HepG2 (cell line): ENCODE data around the gene CLBA1. TPM values are rescaled to one million over a fixed set of nuclear protein-coding genes. Genes with fewer than 3 reads are reported as not detected.

Experiments used
- ATAC-seq: fragments of 200-7000 bp; cut with Tn5 transposase; 3 replicates; pipeline ENCODE4 v1.9.1; 2020; ENCODE audit warnings: mild to moderate bottlenecking, moderate library complexity
- BruUV-seq: library from RNA; stranded (reverse); fragments of 400-500 nt; replicated peaks from 2 replicates; lab custom pipeline; 2021; lab: Mats Ljungman, UMichigan
- CTCF ChIA-PET: fragments of 300-600 bp; formaldehyde crosslinking; extraction: SDS; loops from one replicate; lab custom pipeline; 2021; ENCODE audit warnings: low total read pairs, inconsistent platforms, low intra/inter-chr PET ratio; lab: Yijun Ruan, JAX
- POLR2A ChIA-PET: fragments of 350-600 bp; sonication (Branson Sonifier 250); formaldehyde crosslinking; loops from one replicate; lab custom pipeline; 2020; ENCODE audit warnings: antibody characterized with exemption, inconsistent platforms; lab: Yijun Ruan, JAX
- DNase-seq: peaks from one replicate; pipeline ENCODE4 v3.0.0-alpha.2; 2015; ENCODE audit warnings: low spot score
- FAIRE-seq: peaks from 3 replicates; lab custom pipeline; 2011; peaks lifted over from hg19 to GRCh38; lab: Jason Lieb, UNC
- H2AFZ ChIP-seq: one replicate; pipeline ENCODE4 v1.6.1; 2011; ENCODE audit warnings: low read length, inconsistent platforms
- H3K27ac ChIP-seq: fragments of 300-600 bp; 3 replicates; pipeline ENCODE4 v1.8.0; 2011; ENCODE audit warnings: mixed run types, mild to moderate bottlenecking, mixed read lengths, low read length, inconsistent platforms; ENCODE audit not compliant: insufficient read depth; ENCODE audit errors: extremely low read length
- H3K27me3 ChIP-seq, 2 experiments: fragments of 200-600 bp in 1 of 2; 2 replicates in 1 of 2; 3 replicates in 1 of 2; pipeline versions ENCODE4 v1.6.0 to v1.8.0; 2011; ENCODE audit warnings: low read length in 2 of 2, mild to moderate bottlenecking in 2 of 2, moderate library complexity in 2 of 2, inconsistent platforms in 1 of 2; ENCODE audit not compliant: insufficient read depth in 2 of 2, control insufficient read depth in 1 of 2
- H3K36me3 ChIP-seq, 2 experiments: fragments of 200-600 bp in 1 of 2; replicated peaks in 1 of 2; 2 replicates in 1 of 2; 3 replicates in 1 of 2; pipeline versions ENCODE4 v1.5.1 to v1.8.0; 2011; ENCODE audit warnings: low read length in 2 of 2, inconsistent platforms in 1 of 2; ENCODE audit not compliant: insufficient read depth in 2 of 2, control insufficient read depth in 1 of 2
- H3K4me1 ChIP-seq: 2 replicates; pipeline ENCODE4 v1.5.1; 2012; ENCODE audit warnings: low read length, inconsistent platforms; ENCODE audit not compliant: insufficient read depth
- H3K4me2 ChIP-seq: 2 replicates; pipeline ENCODE4 v1.6.0; 2011; ENCODE audit warnings: low read depth, low read length, inconsistent platforms
- H3K4me3 ChIP-seq, 3 experiments: fragments of 200-600 bp in 1 of 3; sonication (generic), shearing (Covaris generic) in 1 of 3; replicated peaks in 1 of 3; 2 replicates each; pipeline ENCODE4 v1.5.1; 2011 to 2016; ENCODE audit warnings: low read length in 3 of 3, inconsistent platforms in 2 of 3, low read depth in 2 of 3, mild to moderate bottlenecking in 2 of 3, control low read depth in 1 of 3, mixed read lengths in 1 of 3; ENCODE audit not compliant: insufficient read depth in 1 of 3
- H3K79me2 ChIP-seq: one replicate; pipeline ENCODE4 v1.6.1; 2011; ENCODE audit warnings: low read length, inconsistent platforms; ENCODE audit not compliant: insufficient read depth
- H3K9ac ChIP-seq: 2 replicates; pipeline ENCODE4 v1.6.0; 2011; ENCODE audit warnings: mild to moderate bottlenecking, low read depth, low read length, inconsistent platforms; ENCODE audit not compliant: insufficient read depth
- H3K9me3 ChIP-seq: 2 replicates; pipeline ENCODE4 v1.5.1; 2012; ENCODE audit warnings: mild to moderate bottlenecking, low read length
- H4K20me1 ChIP-seq: 2 replicates; pipeline ENCODE4 v1.6.0; 2011; ENCODE audit warnings: inconsistent platforms, mild to moderate bottlenecking, low read length, moderate library complexity; ENCODE audit not compliant: insufficient read depth
- CC2D1A ChIP-seq: sonication (generic); formaldehyde crosslinking; IDR thresholded peaks from 2 replicates; pipeline ENCODE4 v1.8.1; 2023; ENCODE audit warnings: mild to moderate bottlenecking, missing genetic modification reagents
- CSRNP1 ChIP-seq: sonication (generic); formaldehyde crosslinking; IDR thresholded peaks from 2 replicates; pipeline ENCODE4 v1.8.1; 2023; ENCODE audit warnings: mild to moderate bottlenecking, missing genetic modification reagents
- HMG20B ChIP-seq: conservative IDR thresholded peaks from 2 replicates; pipeline ENCODE4 v1.6.1; 2016; ENCODE audit warnings: missing genetic modification reagents, missing compliant biosample characterization
- HNRNPL ChIP-seq: fragments of 200-400 bp; formaldehyde crosslinking; IDR thresholded peaks from 2 replicates; pipeline ENCODE4 v1.6.1; 2017; ENCODE audit warnings: mild to moderate bottlenecking, low read depth, low read length
- IKZF5 ChIP-seq: IDR thresholded peaks from 2 replicates; pipeline ENCODE4 v1.6.1; 2018; ENCODE audit warnings: missing genetic modification reagents, mild to moderate bottlenecking, missing compliant biosample characterization
- KDM5B ChIP-seq: sonication (generic); formaldehyde crosslinking; IDR thresholded peaks from 2 replicates; pipeline ENCODE4 v1.4.0; 2020; ENCODE audit warnings: missing genetic modification reagents, mild to moderate bottlenecking, borderline replicate concordance
- MXD1 ChIP-seq: sonication (generic); formaldehyde crosslinking; IDR thresholded peaks from 2 replicates; pipeline ENCODE4 v1.4.0; 2020; ENCODE audit warnings: mild to moderate bottlenecking, missing genetic modification reagents
- NBN ChIP-seq: fragments of 450-650 bp; conservative IDR thresholded peaks from 2 replicates; pipeline ENCODE4 v1.6.1; 2017
- ZNF460 ChIP-seq: sonication (generic); formaldehyde crosslinking; IDR thresholded peaks from 2 replicates; pipeline ENCODE4 v1.5.1; 2020; ENCODE audit warnings: missing genetic modification reagents, mild to moderate bottlenecking, borderline replicate concordance
- ZNF83 ChIP-seq: sonication (generic); formaldehyde crosslinking; IDR thresholded peaks from 2 replicates; pipeline ENCODE4 v1.4.0; 2020; ENCODE audit warnings: missing genetic modification reagents, mild to moderate bottlenecking, borderline replicate concordance
- WGBS: methylation state at CpG from one replicate; pipeline ENCODE4 v1.1.6; 2017; ENCODE audit warnings: low lambda C conversion rate; 5-methylcytosine and 5-hydroxymethylcytosine counted together
- in situ Hi-C: cut with HindIII; loops from 2 replicates; pipeline ENCODE4 v1.10.0; 2017; ENCODE audit warnings: low pct_unique_long_range_greater_than_20kb; ENCODE audit not compliant: extremely low pct_ligation_motif_present
- intact Hi-C: fragments of 100-400 bp; cut with micrococcal nuclease; formaldehyde crosslinking; loops from one replicate; pipeline ENCODE4 v1.10.0; 2022; ENCODE audit not compliant: unreplicated experiment
- polyA plus RNA-seq, 8 experiments: library from polyadenylated mRNA; depleted of rRNA in 3 of 8; stranded (reverse) in 7 of 8; unstranded in 1 of 8; fragments of >200 nt; fragmentation: Illumina TruSeq in 4 of 8; extraction: Trizol in 4 of 8; gene quantifications; 2 replicates each; pipeline versions ENCODE4 v1.2.1 to v1.2.3, GENCODE V29; 2011 to 2016; ENCODE audit warnings: low read depth in 4 of 8, missing spikeins in 1 of 8, mixed read lengths in 1 of 8; ENCODE audit not compliant: insufficient read depth in 1 of 8
- total RNA-seq, 5 experiments: library from RNA; depleted of rRNA; stranded (reverse); fragments of >200 nt; fragmentation: Illumina TruSeq; extraction: Trizol; gene quantifications; 2 replicates each; pipeline ENCODE4 v1.2.3, GENCODE V29; 2016; ENCODE audit warnings: low read depth in 1 of 5

CLBA1 gene
- total and polyA plus RNA-seq, 2 of the 13 experiments (the other 11 are each of a cell fraction or from before 2014, with no cell fraction given), result 1.2 to 1.4 TPM

- TF ChIP-seq HMG20B (no peak), ZNF83 (CRISPR knock-in tag) (no peak), HNRNPL (0 out of 2 replicates have a peak, but pooled peaks have one; percentile 7), CC2D1A (CRISPR knock-in tag) (no peak), CSRNP1 (CRISPR knock-in tag) (no peak), IKZF5 (CRISPR knock-in tag) (no peak), KDM5B (no peak), NBN (no peak)
Observed at GRCh38 chr14:105011312-105011990, 25.9 kb downstream of the CLBA1 start (continued).

GRCh38 chr14:105012171-105012985 is 26.8 kb downstream of the CLBA1 start:
- Histone ChIP-seq H3K27me3 (no peaks in the 10 kb centered on the region), H3K9ac (no peak overlapping the region), H3K79me2 (peaks cover 59% of the 10 kb centered on the region)
- CTCF ChIA-PET, result interaction anchor here (2.4 kb wide), 1 partner anchor 33 kb away, joined by 16 read pairs; no protein-coding TSS in a partner anchor
- BruUV-seq, result no TSS peak
- ATAC-seq, result peak; percentile 22; the same call in 2 of the 3 replicates
- TF ChIP-seq MXD1 (CRISPR knock-in tag) (no peak), ZNF460 (no peak)
- TF ChIP-seq, all 625 proteins: peak for 0
- WGBS, result 95% methylated on average over 18 of the region's 23 CpGs
- in situ Hi-C loops (no loop called here), intact Hi-C loops (no loop called here)
- Histone ChIP-seq H3K4me3 (no peak overlapping the region), H3K4me2 (no peak overlapping the region), H3K36me3 (peaks cover 15 to 33% of the 10 kb centered on the region in 2 experiments; a peak in 4 of 5 replicates), H3K4me1 (peaks cover 37% of the 10 kb centered on the region), H2AFZ (no peak overlapping the region), H3K9me3 (no peaks in the 10 kb centered on the region), H3K27ac (no peak overlapping the region), H4K20me1 (peaks cover 28% of the 10 kb centered on the region)
- FAIRE-seq (no peak), DNase-seq (no peak)
- POLR2A ChIA-PET, result no interaction called here
